Frontal cortex (tissue), 4 donors: ENCODE measurements around the gene EDIL3. TPM values are rescaled to one million over a fixed set of nuclear protein-coding genes. Genes with fewer than 3 reads are reported as not detected.
"Not testable (repeated sequence)": the region's sequence is repeated elsewhere in the genome, so short reads cannot be mapped to it uniquely, and the experiment has no call there.

ENCODE experiments used
- DNase-seq, 2 donors: peaks; one replicate each; pipeline ENCODE4 v3.0.0; 2012; ENCODE audit warnings: low spot score in 2 of 2
- FAIRE-seq: peaks from 2 replicates; lab custom pipeline; 2012; peaks lifted over from hg19 to GRCh38; lab: Jason Lieb, UNC
- total RNA-seq: library from RNA; depleted of rRNA; stranded (reverse); fragments of >200 nt; gene quantifications from one replicate; pipeline ENCODE4 v1.2.3, GENCODE V29; 2014
- donor health status: control.
- donor health status: control.
- donor health status: control.

Gene EDIL3
- total RNA-seq, 1 donor from 2014 or later = 59.1 TPM

DNA sequence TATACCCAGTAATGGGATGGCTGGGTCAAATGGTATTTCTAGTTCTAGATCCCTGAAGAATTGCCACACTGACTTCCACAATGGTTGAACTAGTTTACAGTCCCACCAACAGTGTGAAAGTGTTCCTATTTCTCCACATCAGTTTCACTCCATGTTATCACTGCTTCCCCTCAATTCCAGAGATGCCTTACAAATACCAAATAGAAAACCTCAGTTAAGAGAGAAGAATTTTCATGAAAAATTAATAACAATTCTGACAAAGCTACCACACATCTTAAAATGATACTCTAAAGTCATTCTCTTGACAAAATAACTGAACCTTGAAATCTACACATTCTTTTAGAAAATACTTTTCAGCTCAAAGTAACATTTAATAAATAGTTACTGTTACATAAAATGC, 74.8 kb downstream of the EDIL3 start:
- peak; percentile 15 for FAIRE-seq
- not testable (repeated sequence) for DNase-seq

DNA sequence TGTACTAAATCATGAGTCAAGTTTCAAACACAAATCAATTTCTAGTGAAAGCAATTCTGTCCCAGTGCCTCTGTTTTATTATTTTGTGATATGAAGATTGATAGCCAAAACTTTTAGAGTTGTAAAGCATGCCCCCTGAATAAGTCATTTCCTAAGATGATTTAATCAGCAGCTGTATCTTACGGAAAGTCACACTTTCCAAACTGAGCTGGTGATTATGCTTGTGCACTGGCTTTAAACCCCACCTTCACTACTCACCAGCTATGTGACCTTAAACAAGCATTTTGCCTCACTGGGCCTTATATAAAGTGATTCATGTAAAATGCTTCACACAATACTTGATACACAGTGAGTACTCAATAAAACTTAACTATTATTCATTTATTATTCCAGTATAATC, 78.1 kb downstream of the EDIL3 start:
- DNase-seq = no peak

DNA sequence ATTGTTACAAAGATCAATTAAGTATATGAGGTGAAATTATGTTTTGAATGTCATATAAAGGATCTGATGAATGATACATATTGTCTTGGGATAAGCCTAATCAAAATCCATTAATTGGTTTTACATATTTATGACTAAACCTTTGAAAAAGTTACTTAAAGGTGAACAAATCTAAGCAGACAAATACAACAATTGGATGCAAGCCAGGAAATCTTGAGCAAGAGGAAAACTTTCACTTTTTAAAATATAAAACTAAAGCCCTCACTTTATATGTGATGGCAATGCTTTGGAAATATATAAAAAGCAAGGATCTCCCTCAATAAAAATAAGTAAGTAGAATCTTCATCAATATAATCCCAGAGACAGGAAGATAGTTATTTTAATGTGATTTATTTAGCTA, 80.1 kb downstream of the EDIL3 start:
- no peak for FAIRE-seq

More for the DNA sequence above, 78.1 kb downstream of the EDIL3 start:
- no peak for FAIRE-seq

DNA sequence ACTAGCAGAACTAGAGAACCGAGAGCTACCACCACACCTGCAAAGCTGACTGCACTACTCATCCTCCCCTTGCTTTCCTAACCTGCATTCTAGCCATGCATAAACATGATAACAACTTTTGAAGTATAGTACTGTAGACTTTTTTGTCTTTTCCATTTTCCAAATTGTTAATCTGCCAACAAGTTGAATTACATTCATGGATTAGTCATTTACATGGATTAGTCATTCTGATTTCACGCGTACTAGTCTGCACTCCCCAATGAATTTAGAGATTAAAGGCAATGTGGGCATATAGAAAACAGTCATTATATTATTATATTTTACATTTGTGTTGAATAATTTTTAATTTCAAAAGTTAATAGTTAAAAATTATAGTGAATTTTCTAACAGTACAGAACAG, 81.4 kb downstream of the EDIL3 start:
- FAIRE-seq = no peak
- DNase-seq = no peak

More for the DNA sequence above, 80.1 kb downstream of the EDIL3 start:
- DNase-seq = no peak

DNA sequence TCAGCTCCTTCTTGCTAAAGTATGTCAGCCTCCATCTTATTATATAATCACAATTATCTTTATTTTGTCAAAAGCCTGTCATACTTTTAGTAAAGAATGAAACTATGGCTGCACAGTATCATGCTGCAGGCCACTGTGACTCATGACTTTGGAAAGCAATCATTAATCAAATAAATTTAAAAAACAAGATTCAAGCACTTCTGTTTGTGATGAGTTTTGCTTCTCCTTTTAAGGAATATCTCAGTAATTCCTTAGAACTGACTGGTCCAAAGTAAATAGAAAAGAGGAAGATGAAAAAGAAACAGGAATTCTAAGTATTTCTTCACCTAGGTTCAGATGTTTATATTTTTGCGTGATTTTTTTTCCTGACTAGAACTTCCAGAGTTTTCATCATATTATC, 83.1 kb downstream of the EDIL3 start:
- FAIRE-seq (no peak), DNase-seq (no peak)

DNA sequence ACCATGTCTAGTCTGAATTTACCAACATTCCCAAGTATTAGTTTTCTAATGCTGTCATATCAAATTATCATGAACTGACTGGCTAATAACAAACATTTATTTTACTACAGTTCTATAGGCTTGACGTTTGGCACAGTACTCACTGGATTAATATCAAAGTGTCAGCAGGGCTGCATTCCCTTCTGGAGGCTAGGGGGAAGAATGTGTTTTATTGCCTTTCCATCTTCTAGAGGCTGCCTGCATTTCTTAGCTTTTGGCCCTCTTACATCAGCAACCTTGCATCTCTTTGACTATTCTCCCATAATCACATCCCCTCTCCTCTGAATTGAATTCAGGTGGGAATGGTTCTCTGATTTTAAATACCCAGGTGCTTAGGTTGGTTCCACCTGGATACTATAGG, 84.7 kb downstream of the EDIL3 start:
- no peak for DNase-seq
- no peak for FAIRE-seq

DNA sequence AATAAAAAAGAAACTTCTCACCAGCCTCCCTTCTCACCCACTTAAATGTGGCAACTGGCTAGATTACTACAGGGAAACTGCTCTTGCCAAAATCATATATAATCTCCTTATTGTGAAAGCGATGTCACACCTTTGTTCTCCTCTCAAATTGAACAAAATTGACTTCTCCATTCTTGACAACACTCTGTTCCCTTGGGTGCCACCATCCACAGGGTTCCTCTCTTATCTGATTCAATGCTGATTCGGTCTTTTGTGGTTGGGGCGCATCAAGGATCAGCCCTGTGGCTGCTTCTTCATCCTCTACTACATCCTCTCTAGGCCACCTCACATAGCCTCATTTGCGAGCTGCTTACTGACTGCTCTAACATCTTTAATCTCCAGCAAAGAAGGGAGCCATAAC, 86.1 kb downstream of the EDIL3 start:
- FAIRE-seq (no peak), DNase-seq (no peak)

DNA sequence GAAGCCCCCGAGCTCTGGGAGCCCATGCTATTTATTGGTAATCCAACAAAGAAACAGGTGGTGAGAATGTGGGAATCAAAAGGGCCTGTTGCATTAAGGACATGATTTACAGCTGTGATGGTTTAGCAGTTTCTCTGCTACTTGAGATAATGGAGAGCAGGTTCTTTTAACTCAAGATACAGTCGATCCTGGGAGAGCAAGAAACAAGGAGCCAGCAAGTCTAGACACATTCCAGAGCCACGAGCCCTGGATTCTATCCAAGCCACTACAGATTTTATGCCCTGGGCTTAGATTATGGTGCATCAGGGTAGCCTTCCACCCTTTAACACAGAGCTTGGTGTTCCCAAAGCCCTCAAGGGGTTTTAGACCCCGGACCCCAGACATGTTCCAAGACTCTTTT, 87.0 kb downstream of the EDIL3 start:
- not testable (repeated sequence) for FAIRE-seq, DNase-seq

DNA sequence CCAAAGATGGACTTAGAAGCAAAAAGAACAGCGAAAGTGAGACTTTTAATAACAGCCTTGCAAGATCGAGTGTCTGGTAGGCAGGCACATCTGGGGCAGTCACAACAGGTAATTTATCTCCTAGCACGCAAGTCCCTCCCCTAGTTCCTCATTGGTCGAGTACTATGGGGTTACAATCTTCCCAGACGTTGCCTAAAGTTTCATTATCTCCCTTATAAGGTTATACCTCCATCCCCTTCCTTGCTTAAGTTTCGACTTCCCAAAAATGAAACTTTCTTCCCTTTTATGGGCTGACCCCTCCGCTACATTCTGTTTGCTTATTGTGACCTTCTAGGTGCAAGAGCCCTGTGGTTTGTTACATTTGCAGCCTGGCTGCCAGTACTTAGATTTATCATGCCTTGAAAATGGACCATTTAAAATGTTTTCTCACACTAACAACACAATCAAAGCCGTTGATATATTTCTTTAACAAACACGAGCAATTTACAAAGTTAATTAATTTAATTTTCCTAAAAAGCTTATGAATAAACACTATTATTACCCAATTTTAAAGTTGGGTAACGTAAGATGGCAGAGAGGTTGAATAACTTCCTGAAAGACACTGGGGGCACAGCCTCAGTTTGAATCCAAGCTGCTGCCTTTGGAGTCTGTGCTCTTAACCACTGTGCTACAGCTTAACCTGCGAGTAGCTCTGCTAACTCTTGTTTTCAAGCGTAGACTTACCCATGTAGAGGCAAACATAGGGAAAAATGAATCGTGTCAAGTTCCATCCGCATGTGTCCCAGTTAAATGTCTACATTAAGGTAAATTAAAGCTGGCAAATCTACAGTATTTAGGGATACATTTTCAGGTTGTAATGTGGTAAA, 91.7 kb downstream of the EDIL3 start:
- DNase-seq = no peak
- FAIRE-seq = no peak

DNA sequence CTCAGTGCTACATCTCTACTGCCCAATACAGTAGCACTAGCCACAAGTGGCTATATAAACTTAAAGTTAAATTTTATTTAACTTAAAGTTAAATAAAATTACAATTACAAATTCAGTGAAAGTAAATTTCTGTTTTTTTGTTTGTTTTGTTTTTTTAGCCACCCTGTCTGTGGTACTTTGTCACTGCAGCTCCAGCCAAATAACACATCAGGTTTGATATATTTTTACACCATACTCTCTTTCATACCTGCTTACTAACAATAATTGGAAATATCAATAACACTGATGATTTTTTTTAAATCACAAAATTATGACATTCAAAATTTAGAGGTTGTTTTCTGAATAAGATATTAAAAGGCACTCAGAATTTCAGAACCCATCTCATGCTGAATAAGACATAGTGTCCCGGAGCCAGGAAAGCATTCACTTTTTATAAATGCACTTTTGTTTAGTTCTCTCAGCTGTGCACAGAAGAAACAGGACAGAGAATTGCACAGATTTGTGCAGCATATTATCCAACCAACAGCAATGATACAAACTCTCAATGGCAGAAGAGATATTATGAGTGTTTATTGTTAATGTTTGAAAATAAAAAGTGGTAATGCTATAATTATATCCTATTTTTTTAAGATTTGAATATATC, 92.6 kb downstream of the EDIL3 start:
- DNase-seq = no peak
- FAIRE-seq = peak; percentile 95

DNA sequence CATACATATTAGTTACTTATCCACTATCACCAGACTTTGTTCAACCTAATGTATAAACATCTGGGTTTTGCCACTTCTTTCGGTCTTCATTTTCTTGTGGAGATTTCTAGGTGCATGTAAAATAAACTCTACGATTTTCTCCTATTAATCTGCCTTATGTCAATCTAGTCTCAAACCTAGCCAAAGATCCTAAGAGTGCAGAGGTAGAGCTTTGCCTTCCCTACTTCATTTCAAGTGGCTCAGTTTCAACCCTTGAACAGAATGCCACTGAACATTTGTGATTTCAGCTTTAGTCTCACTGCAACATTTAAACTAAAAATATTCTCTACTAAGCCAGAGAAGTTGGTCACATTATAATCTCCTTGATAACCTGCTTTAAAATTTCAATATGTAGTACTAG, 94.0 kb downstream of the EDIL3 start:
- FAIRE-seq = no peak
- DNase-seq = no peak

DNA sequence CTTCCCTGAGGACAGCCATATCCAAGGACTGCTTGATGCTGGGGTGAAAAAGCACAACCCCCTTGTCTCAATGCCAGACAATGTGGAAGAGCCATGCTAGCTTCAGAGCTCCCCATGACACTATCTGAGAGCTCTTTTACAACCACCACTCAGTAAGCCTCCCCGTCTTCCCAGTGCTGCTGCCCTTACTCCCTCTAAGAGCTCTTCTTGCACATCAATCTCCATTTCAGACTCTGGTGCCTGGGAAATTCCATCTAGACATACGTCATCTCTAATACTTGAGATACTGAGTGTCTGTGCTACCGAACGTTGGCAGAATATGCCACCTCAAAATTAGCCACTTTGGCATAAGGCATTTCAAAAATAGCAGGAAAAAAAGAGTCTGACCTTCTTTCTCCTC, 94.5 kb downstream of the EDIL3 start:
- no peak for DNase-seq
- no peak for FAIRE-seq

DNA sequence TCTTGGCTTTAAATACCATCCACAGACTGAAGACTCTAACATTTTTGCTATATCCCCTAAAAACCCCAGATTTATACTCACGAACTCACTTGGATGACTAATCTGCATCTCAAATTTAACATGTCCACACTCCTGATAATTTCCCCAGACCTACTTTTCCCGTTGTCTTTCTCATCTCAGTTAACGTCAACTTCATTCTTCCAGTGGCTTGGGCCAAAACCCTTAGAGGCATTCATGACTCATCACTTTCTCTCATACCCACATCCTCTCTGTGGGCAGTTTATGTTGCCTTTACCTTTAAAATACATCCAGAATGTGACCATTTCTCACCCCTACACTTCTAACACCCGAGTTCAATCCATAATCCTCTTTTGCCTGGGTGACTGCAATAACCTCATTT, 96.7 kb downstream of the EDIL3 start:
- no peak for FAIRE-seq
- DNase-seq = no peak

DNA sequence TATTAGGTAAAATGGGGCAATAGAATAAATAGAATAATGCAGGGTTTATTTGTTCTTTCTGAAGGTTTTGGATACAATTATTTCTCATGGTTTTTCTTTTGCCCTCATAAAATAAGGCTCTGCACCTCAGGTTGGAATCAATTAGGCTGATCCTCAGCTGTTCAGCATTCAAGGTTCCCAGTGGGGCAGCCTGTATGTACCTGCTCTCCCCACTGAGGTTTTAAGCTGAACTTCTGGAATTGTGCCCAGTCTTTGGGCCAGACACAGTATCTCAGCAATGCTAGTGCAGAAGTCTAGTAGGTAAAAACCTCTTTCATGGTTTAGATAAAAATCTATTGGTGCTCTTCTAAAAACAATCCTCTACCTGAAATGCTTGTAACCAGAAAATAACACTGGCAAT, 98.0 kb downstream of the EDIL3 start:
- FAIRE-seq = no peak

DNA sequence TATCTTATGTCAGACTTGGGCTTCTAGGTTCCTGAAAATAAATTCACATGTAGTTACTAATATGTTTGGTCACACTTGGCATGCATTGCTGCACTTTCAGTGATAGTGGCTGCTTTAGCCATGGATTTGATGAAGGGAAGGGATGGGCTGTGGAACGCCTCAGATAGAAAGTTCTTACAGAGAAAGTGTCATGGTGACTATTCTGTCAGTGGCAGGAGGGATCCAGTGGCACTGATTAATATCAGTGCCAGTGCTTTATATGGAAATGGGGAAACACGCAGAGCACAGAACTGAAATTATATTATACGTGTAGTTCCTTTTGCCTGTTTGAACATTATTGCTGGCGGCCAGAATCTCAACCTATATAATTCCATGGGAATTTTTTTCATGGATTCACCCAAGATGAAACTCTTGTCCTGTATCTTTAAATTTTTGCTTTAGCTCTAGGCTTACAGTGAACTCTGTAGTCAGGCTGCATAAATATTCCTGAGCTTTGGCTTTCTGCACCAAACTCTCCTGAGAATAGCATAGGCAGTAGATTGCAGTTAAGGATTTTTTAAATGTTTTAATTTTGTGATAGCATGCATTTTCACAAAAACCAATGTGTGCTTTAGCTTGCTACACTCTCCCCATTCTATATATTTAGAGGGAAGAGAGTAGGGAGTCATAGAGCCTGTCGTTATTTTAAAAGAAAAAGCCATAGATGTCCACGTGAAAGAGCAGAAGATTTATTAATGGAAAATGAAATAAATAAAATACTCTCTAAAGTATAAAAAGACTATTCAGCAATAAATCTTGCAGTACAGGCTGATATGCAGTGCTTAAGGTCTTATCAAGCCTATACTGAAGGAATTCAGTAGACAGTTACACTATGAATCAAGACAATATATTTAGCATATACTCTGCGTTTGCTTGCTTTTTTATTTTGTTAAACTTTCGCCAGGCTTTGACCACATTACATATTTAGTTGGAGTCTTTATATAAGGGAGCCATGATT, 98.7 kb downstream of the EDIL3 start:
- FAIRE-seq = no peak
- DNase-seq = no peak

More for the DNA sequence above, 98.0 kb downstream of the EDIL3 start:
- DNase-seq = no peak

DNA sequence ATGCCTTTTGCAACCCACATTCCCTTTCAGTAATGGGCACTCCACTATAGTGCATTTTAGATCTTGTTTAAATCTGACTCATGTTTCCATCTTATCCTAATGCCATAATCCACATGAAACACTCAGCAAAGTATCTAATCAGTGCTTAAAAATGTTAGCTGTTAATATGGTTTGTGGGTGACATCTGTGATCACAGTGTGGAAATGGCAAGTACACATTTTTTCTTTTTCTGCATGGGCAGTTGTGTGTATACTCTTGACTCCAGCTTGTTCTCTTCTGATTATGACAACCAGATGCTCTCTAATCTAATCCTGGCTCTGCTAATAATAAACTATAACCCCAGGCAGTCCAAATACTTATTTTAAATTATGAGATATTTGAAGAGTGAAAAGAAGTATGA, 103.3 kb downstream of the EDIL3 start:
- FAIRE-seq (no peak), DNase-seq (no peak)

DNA sequence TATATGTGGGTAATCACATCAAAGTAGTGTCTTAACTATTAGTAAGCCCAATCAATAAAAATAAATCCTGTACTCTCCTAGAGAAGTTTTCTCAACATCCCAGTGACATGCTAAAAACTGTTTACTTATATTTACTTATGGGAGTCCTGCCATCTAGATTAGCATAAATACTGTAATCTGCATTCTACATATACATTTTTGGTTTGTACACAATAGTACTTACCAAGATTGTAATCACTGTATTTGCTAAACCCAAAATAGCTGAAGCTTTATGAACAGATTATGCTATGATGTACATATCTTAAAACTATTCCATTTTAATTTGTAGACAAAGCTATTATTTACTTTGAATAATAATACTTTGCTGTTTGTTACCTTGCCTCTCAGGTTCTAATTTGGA, 105.4 kb downstream of the EDIL3 start:
- DNase-seq (no peak), FAIRE-seq (no peak)

DNA sequence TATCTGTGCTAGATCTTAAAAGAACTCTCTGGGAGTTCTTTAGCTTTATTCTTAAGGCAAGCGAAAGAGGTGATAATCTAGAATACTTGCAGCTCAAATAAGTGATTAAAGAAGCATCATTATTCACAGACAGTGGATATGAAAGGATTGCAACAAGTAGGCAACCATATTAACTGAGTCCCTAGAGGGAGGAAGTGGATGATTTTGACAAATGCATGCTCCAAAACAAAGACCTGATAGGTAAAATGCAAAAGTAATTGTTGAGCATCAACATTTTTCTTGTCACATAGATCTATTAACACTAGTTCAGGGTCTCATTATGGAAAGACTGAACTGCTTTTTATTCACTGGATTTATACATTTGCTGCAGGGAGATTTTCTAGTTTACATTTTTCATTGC, 109.1 kb downstream of the EDIL3 start:
- no peak for FAIRE-seq

DNA sequence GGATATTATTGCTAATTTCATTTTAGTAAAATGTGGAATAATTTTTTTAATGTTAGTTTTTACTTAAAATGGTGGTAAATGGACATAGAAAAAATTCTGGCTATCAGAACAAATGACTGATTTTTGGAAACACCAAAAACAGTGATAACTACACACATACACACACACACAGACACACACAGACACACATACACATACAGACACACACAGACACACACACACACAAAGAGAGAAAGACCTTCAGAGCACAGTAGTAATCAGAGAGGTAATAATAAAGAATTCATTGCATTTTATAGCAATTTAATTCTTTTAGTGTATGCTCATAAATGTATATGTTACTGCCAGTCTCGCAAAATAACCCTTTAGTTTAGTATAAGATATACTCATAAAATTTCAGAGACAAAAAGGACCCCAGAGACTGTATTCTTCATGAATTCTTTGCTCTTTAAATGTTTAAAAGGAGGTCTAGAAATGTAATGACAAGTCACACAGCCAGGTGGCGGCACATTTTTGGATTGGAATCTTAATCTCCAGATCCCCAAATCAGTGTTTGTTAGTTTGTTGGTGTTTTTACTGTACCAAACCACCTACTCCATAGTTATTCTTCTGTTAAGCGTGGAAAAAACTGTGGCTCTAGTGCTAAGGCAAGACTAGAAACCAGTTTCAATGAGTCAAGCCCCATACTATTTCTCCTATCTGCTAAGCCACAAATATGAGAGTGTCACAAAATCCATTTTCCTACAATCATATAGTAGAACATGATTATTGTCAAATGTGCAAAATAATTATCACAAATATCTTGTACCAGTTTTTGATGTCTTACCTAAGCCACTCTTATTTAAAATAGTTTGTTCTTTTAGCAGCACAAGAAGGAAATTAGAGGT, 109.9 kb downstream of the EDIL3 start:
- no peak for FAIRE-seq
- no peak for DNase-seq

More for the DNA sequence above, 109.1 kb downstream of the EDIL3 start:
- no peak for DNase-seq
